ENCODE results near the gene AQP10.
"Not testable (repeated sequence)": the region's sequence is repeated elsewhere in the genome, so short reads cannot be mapped to it uniquely, and the experiment has no call there.

AQP10 gene

DNA sequence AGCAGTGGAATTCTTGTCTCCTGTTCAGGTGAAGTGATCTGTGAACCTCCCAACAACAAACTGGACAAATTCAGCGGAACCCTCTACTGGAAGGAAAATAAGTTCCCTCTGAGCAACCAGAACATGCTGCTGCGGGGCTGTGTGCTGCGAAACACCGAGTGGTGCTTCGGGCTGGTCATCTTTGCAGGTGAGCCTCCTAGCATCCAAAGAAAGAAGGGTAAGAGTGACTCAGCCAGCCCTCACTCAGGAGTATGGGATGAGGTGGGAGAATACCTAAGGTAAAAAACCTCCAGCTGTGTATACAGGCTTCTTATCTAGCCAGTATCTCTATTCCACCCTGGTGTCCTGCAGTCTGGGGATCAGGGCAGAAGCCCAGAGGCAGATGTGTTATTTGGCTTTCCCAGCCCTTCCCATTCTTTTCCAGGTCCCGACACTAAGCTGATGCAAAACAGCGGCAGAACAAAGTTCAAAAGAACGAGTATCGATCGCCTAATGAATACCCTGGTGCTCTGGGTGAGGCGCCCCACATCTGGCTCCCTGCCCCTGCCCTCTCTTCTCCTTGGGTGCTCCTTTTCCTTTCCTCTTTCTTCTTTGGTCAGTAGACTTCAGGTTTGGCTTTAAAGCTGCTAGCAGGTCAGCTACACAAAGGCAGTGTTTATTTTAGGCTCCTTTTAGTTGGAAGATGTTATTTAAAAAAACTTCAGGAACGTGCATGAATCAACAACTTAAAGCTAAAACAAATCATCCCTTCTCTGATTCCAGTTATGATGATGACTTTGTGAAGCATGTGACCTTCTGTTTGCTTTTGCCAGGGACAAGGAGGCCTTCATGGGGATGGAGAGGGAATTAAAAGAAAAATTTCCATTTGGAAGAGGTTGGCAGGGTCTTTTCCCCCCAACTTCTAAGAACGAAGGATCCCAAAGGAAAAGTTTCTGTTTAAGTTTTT is 13.5 kb downstream of the AQP10 start:
- no peak overlapping the region for H3K4me3 ChIP-seq (ENCODE audit: low read length)
- TF ChIP-seq, protein P1, sequence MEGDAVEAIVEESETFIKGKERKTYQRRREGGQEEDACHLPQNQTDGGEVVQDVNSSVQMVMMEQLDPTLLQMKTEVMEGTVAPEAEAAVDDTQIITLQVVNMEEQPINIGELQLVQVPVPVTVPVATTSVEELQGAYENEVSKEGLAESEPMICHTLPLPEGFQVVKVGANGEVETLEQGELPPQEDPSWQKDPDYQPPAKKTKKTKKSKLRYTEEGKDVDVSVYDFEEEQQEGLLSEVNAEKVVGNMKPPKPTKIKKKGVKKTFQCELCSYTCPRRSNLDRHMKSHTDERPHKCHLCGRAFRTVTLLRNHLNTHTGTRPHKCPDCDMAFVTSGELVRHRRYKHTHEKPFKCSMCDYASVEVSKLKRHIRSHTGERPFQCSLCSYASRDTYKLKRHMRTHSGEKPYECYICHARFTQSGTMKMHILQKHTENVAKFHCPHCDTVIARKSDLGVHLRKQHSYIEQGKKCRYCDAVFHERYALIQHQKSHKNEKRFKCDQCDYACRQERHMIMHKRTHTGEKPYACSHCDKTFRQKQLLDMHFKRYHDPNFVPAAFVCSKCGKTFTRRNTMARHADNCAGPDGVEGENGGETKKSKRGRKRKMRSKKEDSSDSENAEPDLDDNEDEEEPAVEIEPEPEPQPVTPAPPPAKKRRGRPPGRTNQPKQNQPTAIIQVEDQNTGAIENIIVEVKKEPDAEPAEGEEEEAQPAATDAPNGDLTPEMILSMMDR (conservative IDR thresholded peaks at IDR 0.05; ENCODE audit: low read depth, low read length), result no peak
- no peak for DNase-seq (ENCODE audit: low read depth)

DNA sequence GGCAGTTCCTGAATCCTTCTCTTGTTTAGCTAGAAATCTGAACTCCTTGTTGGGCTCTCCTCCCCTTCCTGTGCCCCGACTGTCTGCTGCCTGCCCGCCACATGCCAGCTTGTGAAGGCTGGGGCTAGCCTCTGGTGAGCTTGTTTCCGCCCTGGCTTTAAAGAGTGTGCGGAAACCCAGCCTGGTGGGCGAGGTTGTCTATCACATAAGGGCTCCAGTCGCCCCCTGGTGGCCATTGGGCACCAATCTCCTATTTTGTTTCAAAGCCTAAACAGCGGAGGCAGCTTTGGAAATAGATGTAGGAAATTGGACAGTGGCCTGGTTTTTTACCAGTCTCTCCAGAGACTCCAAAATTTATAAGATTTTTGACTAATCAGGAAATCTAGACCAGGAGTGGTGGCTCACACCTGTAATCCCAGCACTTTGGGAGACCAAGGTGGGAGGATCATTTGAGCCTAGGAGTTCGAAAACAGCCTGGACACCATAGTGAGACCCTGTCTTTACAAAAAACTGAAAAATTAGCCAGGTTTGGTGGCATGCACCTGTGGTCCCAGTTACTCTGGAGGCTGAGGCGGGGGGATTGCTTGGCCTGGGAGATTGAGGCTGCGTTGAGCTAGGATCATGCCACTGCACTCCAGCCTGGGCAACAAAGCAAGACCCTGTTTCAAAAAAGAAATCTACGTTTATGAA is 14.3 kb downstream of the AQP10 start:
- H3K4me3 ChIP-seq (ENCODE audit: low read length), result no peak overlapping the region
- peak; percentile 35 for DNase-seq (ENCODE audit: low read depth)

DNA sequence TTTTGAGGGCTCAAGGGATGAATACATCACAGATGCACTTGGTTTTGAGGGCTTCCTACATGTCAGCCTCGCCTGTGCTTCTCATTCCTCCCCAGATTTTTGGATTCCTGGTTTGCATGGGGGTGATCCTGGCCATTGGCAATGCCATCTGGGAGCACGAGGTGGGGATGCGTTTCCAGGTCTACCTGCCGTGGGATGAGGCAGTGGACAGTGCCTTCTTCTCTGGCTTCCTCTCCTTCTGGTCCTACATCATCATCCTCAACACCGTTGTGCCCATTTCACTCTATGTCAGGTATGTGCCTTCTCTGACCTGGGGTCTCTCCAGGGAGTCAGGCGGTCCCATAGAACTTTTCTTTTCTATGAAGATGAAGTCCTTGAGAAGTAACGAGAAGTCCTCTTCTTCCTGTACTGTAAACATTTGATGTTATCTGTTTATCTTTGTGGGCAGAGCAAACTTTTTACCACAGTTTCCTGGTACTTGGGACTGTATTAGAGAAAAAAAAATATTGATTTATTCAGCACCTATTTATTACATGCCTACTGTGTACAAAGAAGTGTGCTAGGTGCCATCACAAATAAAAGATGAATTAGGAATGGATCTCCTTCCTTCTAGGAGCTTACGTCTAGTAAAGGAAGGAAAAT is 16.5 kb downstream of the AQP10 start:
- H3K4me3 ChIP-seq (ENCODE audit: low read length), result no peak overlapping the region
- TF ChIP-seq, protein P1 (conservative IDR thresholded peaks at IDR 0.05; ENCODE audit: low read depth, low read length), result no peak
- DNase-seq (ENCODE audit: low read depth), result no peak

More for the DNA sequence above, 14.3 kb downstream of the AQP10 start:
- TF ChIP-seq, protein P1 (conservative IDR thresholded peaks at IDR 0.05; ENCODE audit: low read depth, low read length), result peak; percentile 88

DNA sequence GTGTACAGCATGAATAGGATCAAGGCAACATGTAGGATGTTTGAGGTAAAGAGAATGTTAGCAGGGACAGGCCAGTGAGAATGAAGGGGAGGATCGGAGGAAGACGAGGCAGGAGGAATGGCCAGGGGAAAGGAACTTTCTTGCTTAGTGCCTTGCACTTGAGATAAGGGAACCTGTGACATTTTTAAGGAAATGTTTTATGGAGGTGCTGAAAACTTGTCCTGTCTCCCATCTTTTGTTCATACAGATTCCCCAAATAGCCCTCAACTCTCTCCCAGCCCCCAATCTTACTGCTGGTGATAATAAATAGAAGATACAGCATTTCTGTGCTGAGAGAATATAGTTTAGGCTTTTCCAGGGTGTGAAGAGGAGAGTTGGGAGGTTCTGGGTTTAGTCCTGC is 18.0 kb downstream of the AQP10 start:
- TF ChIP-seq, protein P1 (conservative IDR thresholded peaks at IDR 0.05; ENCODE audit: low read depth, low read length), result no peak
- no peak overlapping the region for H3K4me3 ChIP-seq (ENCODE audit: low read length)

DNA sequence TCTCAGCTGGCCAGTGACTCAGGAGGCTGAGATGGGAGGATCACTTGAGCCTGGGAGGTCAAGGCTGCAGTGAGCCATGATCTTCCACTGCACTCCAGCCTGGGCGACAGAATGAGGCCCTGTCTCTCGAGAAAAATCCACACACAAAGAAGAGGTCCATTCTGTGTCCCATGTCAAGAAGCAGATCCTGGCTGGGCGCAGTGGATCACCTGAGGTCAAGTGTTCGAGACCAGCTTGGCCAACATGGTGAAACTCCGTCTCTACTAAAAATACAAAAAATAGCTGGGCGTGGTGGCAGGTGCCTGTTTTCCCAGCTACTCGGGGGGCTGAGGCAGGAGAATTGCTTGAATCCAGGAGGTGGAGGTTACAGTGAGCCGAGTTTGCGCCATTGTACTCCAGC is 20.5 kb downstream of the AQP10 start:
- not testable (repeated sequence) for DNase-seq (ENCODE audit: low read depth); H3K4me3 ChIP-seq (ENCODE audit: low read length)

More for the DNA sequence above, 18.0 kb downstream of the AQP10 start:
- no peak for DNase-seq (ENCODE audit: low read depth)

DNA sequence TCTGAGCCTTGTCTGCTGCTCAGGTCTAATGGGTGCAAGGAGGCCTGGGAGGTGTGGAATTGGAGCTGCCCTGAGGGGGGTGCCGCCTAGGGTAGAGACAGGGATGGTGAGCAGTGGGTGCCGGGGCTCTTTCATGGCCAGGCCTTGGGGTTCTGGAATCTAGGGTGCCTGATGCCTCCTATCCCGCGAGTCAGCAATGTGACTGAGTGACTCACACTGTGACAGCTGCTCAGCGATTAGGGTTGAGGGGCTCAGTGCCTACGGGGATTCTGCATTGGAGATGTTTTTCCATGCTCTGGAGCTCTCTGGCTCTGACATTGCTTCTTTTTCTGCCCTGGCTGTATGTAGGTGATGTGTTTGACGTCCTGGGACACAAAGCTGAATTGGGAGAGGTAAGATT is 21.2 kb downstream of the AQP10 start:
- no peak overlapping the region for H3K4me3 ChIP-seq (ENCODE audit: low read length)
- no peak for DNase-seq (ENCODE audit: low read depth)
- TF ChIP-seq, protein P1 (conservative IDR thresholded peaks at IDR 0.05; ENCODE audit: low read depth, low read length), result no peak

DNA sequence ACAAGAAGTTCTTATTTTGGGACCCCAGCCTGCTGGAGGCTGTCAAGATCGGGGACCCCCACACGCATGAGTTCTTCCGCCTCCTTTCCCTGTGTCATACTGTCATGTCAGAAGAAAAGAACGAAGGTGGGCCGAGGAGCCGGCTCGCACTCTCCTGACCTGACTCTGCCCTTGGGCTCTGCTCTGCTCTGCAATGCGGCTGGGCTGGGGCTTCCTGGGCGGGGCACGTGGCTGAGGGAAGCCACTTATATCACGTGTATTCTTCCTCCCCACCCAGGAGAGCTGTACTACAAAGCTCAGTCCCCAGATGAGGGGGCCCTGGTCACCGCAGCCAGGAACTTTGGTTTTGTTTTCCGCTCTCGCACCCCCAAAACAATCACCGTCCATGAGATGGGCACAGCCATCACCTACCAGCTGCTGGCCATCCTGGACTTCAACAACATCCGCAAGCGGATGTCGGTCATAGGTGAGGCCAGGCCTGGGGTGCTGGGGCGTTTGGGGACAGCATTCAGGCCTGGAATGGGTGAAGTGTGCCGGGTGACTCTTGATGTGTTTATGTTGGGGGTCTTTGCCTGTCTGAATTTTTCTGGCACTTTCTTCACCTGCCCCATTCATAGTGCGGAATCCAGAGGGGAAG is 22.1 kb downstream of the AQP10 start:
- H3K4me3 ChIP-seq (ENCODE audit: low read length), result no peak overlapping the region
- DNase-seq (ENCODE audit: low read depth), result no peak
- TF ChIP-seq, protein P1 (conservative IDR thresholded peaks at IDR 0.05; ENCODE audit: low read depth, low read length), result no peak

All from retinal pigment epithelial cell (primary cell).